Endometrial microvascular endothelial cells (primary cell): ENCODE measurements around the gene FGD6. TPM values are rescaled to one million over a fixed set of nuclear protein-coding genes. Genes with fewer than 3 reads are reported as not detected.

Source experiments
- in situ Hi-C: cut with HindIII; loops from 2 replicates; pipeline ENCODE4 v1.10.0; 2017; ENCODE audit warnings: low sequenced_read_pairs, low pct_unique_long_range_greater_than_20kb; ENCODE audit errors: inconsistent ontology term
- total RNA-seq: library from RNA; depleted of rRNA; stranded (reverse); fragments of >200 nt; gene quantifications from one replicate; pipeline ENCODE4 v1.2.3, GENCODE V29; 2015; ENCODE audit errors: inconsistent ontology term

The FGD6 gene
- total RNA-seq, 1 donor from 2014 or later, result 13.9 TPM

GRCh38 chr12:95073698-95074520, 143.4 kb downstream of the FGD6 start:
- in situ Hi-C loops, result no loop called here

- in situ Hi-C loops, result no loop called here
These were observed 144.2 kb downstream of the FGD6 start, which contains the start of gene NR2C1 for GRCh38 chr12:95072900-95073697. Gene NR2C1 (minus strand): TSS chr12:95073618. CDS start chr12:95067384, 6,234 bp downstream.

- in situ Hi-C loops, result no loop called here
These were observed 146.9 kb downstream of the FGD6 start for GRCh38 chr12:95070378-95070777.

- in situ Hi-C loops, result no loop called here
These were observed 151.0 kb downstream of the FGD6 start for GRCh38 chr12:95066091-95066855.

GRCh38 chr12:95060951-95061350, 156.3 kb downstream of the FGD6 start:
- in situ Hi-C loops, result no loop called here

- in situ Hi-C loops, result no loop called here
These were observed 157.3 kb downstream of the FGD6 start for GRCh38 chr12:95059984-95060383.

- in situ Hi-C loops, result no loop called here
These were observed 159.8 kb downstream of the FGD6 start for GRCh38 chr12:95057424-95057823.

- in situ Hi-C loops, result no loop called here
These were observed 162.2 kb downstream of the FGD6 start for GRCh38 chr12:95055057-95055456.

- in situ Hi-C loops, result no loop called here
These were observed 163.1 kb downstream of the FGD6 start for GRCh38 chr12:95054206-95054605.

- in situ Hi-C loops, result no loop called here
These were observed 166.0 kb downstream of the FGD6 start for GRCh38 chr12:95051241-95051640.

- in situ Hi-C loops, result no loop called here
These were observed 179.4 kb downstream of the FGD6 start for GRCh38 chr12:95037906-95038305.

- in situ Hi-C loops, result no loop called here
These were observed 182.5 kb downstream of the FGD6 start for GRCh38 chr12:95034750-95035149.

Other genes starting within 250 kb of the FGD6 start
- 228 TPM for gene NDUFA12, start 213.8 kb downstream of the FGD6 start, total RNA-seq
- 19.5 TPM for gene NR2C1, start 143.8 kb downstream of the FGD6 start, total RNA-seq
- 74.3 TPM for gene VEZT, start 340 bp upstream of the FGD6 start, total RNA-seq